Measurements from ENCODE around the gene SF1. TPM values are rescaled to one million over a fixed set of nuclear protein-coding genes. Genes with fewer than 3 reads are reported as not detected.
A peak's percentile ranks its signal among the peaks of the same experiment; 100 is the strongest.

SF1 gene
- total and polyA plus RNA-seq, 8 donors = 99.8 to 181 (median 137) TPM

- intact Hi-C loops (cut with DNase I) = loop anchor here in 1 of 3 donors (10.0 kb wide), 1 partner anchor 101 kb away; no protein-coding TSS in a partner anchor
- no peak overlapping the region for H3K4me3 ChIP-seq
- TF ChIP-seq, protein P1, sequence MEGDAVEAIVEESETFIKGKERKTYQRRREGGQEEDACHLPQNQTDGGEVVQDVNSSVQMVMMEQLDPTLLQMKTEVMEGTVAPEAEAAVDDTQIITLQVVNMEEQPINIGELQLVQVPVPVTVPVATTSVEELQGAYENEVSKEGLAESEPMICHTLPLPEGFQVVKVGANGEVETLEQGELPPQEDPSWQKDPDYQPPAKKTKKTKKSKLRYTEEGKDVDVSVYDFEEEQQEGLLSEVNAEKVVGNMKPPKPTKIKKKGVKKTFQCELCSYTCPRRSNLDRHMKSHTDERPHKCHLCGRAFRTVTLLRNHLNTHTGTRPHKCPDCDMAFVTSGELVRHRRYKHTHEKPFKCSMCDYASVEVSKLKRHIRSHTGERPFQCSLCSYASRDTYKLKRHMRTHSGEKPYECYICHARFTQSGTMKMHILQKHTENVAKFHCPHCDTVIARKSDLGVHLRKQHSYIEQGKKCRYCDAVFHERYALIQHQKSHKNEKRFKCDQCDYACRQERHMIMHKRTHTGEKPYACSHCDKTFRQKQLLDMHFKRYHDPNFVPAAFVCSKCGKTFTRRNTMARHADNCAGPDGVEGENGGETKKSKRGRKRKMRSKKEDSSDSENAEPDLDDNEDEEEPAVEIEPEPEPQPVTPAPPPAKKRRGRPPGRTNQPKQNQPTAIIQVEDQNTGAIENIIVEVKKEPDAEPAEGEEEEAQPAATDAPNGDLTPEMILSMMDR (IDR thresholded peaks at IDR 0.05) = no peak
- ATAC-seq = no peak
- DNase-seq = peak in 2 of 6 donors; percentile 8 to 26
- H3K4me1 ChIP-seq = no peaks in the 10 kb centered on the region
- 82 to 83% methylated on average over 11 of the region's 11 CpGs for WGBS, 2 donors
- FAIRE-seq = no peak
- no peaks in the 10 kb centered on the region for H3K36me3 ChIP-seq
- no peak overlapping the region for H3K27ac ChIP-seq
- H3K9me3 ChIP-seq = no peaks in the 10 kb centered on the region
- H3K27me3 ChIP-seq = no peaks in the 10 kb centered on the region
Observed at GRCh38 chr11:64793271-64794160, 15.2 kb upstream of the SF1 start.

DNA sequence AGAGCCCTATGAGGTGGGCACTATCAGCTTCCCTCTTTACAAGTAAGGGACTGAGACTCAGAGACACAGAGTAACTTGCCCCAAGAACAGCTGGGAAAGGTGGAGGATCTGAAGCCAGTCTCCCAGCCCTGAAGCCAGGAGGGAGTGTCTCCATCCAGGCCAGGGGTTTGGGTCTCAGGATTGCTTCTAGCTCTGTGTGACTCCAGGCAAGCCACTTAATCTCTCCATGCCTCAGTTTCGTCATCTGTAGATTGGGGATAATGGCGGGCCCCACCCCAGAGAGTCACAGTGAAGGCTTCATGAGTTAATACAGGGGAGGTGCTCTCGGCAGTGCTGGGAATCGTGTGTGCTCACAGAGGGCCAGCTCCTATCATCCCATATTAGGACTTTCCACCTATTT is 14.1 kb upstream of the SF1 start:
- Histone ChIP-seq H3K4me1 (no peaks in the 10 kb centered on the region), H3K27me3 (no peaks in the 10 kb centered on the region), H3K4me3 (no peak overlapping the region), H3K27ac (no peak overlapping the region), H3K9me3 (no peaks in the 10 kb centered on the region), H3K36me3 (no peaks in the 10 kb centered on the region)
- no peak for FAIRE-seq
- intact Hi-C loops (cut with DNase I) = loop anchor here in 1 of 3 donors (10.0 kb wide), 1 partner anchor 102 kb away; no protein-coding TSS in a partner anchor
- TF ChIP-seq, protein P1 (IDR thresholded peaks at IDR 0.05) = no peak
- no peak for ATAC-seq
- peak in 1 of 6 donors; percentile 7 for DNase-seq
- WGBS, 2 donors = 96 to 97% methylated on average over 4 of the region's 4 CpGs

- Histone ChIP-seq H3K27ac (no peak overlapping the region), H3K27me3 (no peaks in the 10 kb centered on the region), H3K4me1 (no peaks in the 10 kb centered on the region), H3K36me3 (no peaks in the 10 kb centered on the region), H3K9me3 (no peaks in the 10 kb centered on the region), H3K4me3 (no peak overlapping the region)
- no peak for ATAC-seq
- TF ChIP-seq, protein P1 (IDR thresholded peaks at IDR 0.05) = no peak
- intact Hi-C loops (cut with DNase I) = loop anchor here in 1 of 3 donors (10.0 kb wide), 1 partner anchor 103 kb away; no protein-coding TSS in a partner anchor
- peak in 2 of 6 donors; percentile 35 to 70 for DNase-seq
- 89 to 92% methylated on average over 14 of the region's 14 CpGs for WGBS, 2 donors
- no peak for FAIRE-seq
Observed at GRCh38 chr11:64791781-64792291, 13.5 kb upstream of the SF1 start.

DNA sequence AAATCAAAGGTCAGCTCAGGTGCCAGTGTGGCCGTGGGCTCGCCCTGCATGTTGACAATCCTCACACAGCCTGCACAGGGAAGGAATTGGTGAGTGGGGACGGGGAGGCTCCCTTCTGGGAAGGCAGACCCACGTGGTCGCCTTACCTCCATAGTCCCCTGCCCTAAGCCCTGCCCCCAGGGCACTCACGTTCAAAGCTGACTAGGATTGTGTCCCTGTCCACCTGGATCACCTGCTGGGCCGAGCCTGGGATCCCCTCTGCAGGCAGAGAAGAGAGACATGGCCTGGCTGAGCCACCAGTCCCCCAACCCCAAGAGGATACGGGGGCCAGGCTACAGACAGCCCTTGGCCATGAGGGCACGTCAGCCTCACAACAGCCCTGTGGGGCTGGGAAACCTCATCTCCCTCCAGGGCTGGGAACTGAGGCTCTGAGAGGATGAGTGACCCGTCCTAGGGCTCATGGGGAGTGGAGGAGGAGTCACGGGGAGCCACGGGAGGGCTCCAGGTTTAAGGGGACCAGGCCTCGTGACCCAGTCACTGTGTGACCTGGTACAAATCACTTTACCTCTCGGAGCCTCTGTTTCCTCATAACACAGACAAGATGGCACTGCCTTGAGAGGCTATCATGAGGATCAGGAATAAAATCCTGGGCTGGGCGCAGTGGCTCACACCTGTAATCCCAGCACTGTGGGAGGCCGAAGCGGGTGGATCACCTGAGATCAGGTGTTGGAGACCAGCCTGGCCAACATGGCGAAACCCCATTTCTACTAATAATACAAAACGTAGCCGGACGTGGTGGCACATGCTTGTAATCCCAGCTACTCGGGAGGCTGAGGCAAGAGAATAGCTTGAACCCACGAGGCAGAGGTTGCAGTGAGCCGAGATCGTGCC is 12.1 kb upstream of the SF1 start:
- Histone ChIP-seq H3K27me3 (no peaks in the 10 kb centered on the region), H3K27ac (no peak overlapping the region), H3K36me3 (no peaks in the 10 kb centered on the region), H3K4me3 (no peak overlapping the region), H3K4me1 (no peaks in the 10 kb centered on the region), H3K9me3 (no peaks in the 10 kb centered on the region)
- DNase-seq (peak in 2 of 6 donors; percentile 23 to 50), FAIRE-seq (no peak), ATAC-seq (no peak)
- TF ChIP-seq, protein P1 (IDR thresholded peaks at IDR 0.05) = no peak
- intact Hi-C loops (cut with DNase I) = loop anchor here in 1 of 3 donors (10.0 kb wide), 1 partner anchor 104 kb away; no protein-coding TSS in a partner anchor
- 86 to 90% methylated on average over 25 of the region's 25 CpGs for WGBS, 2 donors
